Caki2 (cell line): Measurements from ENCODE around the gene ACHE. TPM values are rescaled to one million over a fixed set of nuclear protein-coding genes. Genes with fewer than 3 reads are reported as not detected.

Experiments used
- DNase-seq: peaks from one replicate; pipeline ENCODE4 v3.0.0-alpha.2; 2015; ENCODE audit warnings: low read depth
- in situ Hi-C: cut with HindIII; loops from 2 replicates; pipeline ENCODE4 v1.10.0; 2016; ENCODE audit warnings: low sequenced_read_pairs, low pct_unique_long_range_greater_than_20kb, mixed read lengths
- total RNA-seq: library from RNA; depleted of rRNA; stranded (reverse); fragments of >200 nt; shearing (Covaris generic); gene quantifications from 2 replicates; pipeline ENCODE4 v1.2.3, GENCODE V29; 2014; ENCODE audit warnings: low replicate concordance

Gene ACHE
- total RNA-seq, 1 experiment from 2014 or later: not detected

- in situ Hi-C loops: no loop called here
These were observed 5.3 kb upstream of the ACHE start for GRCh38 chr7:100900978-100901377.

GRCh38 chr7:100899432-100899831 lies 3.7 kb upstream of the ACHE start:
- in situ Hi-C loops: no loop called here
- DNase-seq: no peak

More at GRCh38 chr7:100900978-100901377, 5.3 kb upstream of the ACHE start:
- DNase-seq: no peak

GRCh38 chr7:100897772-100898454 lies 2.2 kb upstream of the ACHE start:
- in situ Hi-C loops: no loop called here
- no peak for DNase-seq

GRCh38 chr7:100896732-100897608 lies 1.3 kb upstream of the ACHE start:
- in situ Hi-C loops: no loop called here
- DNase-seq: no peak

- in situ Hi-C loops: no loop called here
- DNase-seq: no peak
These were observed 456 bp upstream of the ACHE start for GRCh38 chr7:100895956-100896731.

GRCh38 chr7:100894860-100895700 lies 608 bp downstream of the ACHE start:
- in situ Hi-C loops: no loop called here
- no peak for DNase-seq

GRCh38 chr7:100893910-100894721 lies 1.6 kb downstream of the ACHE start:
- in situ Hi-C loops: no loop called here
- DNase-seq: no peak

GRCh38 chr7:100893318-100893895 lies 2.3 kb downstream of the ACHE start:
- in situ Hi-C loops: no loop called here
- DNase-seq: no peak

- in situ Hi-C loops: no loop called here
- DNase-seq: no peak
These were observed 3.0 kb downstream of the ACHE start for GRCh38 chr7:100892364-100893317.

GRCh38 chr7:100891568-100892247 lies 4.0 kb downstream of the ACHE start:
- in situ Hi-C loops: no loop called here
- peak; percentile 59 for DNase-seq

GRCh38 chr7:100890653-100891567 lies 4.8 kb downstream of the ACHE start:
- in situ Hi-C loops: no loop called here

GRCh38 chr7:100888988-100889750 lies 6.5 kb downstream of the ACHE start, which contains the start of gene UFSP1:
Gene UFSP1, minus strand, starts transcription at chr7:100889715. Its CDS starts 444 bp downstream, at chr7:100889271.
- peak; percentile 74 for DNase-seq
- in situ Hi-C loops: no loop called here

More at GRCh38 chr7:100890653-100891567, 4.8 kb downstream of the ACHE start:
- DNase-seq: no peak

GRCh38 chr7:100888291-100888987 lies 7.2 kb downstream of the ACHE start:
- DNase-seq: no peak
- in situ Hi-C loops: no loop called here
